Measurements from ENCODE around the gene IL1RAP.
"Not testable (repeated sequence)": the region's sequence is repeated elsewhere in the genome, so short reads cannot be mapped to it uniquely, and the experiment has no call there.

The IL1RAP gene

GRCh38 chr3:190513409-190514370 lies at the start of gene IL1RAP:
IL1RAP (plus strand) TSS chr3:190514085; CDS start chr3:190564290, 50,205 bp downstream.
- H4K20me1 ChIP-seq, result peaks cover 0 to 40% (median 5%) of the 10 kb centered on the region in 11 experiments; a peak in 7 of 22 replicates
- peaks cover 0 to 8% (median 0%) of the 10 kb centered on the region in 11 experiments; a peak in 7 of 22 replicates for H3K36me3 ChIP-seq
- H3K4me1 ChIP-seq, result peaks cover 8 to 50% (median 39%) of the 10 kb centered on the region in 10 experiments; a peak in 18 of 20 replicates
- H3K4me3 ChIP-seq, result peak within 1 kb of the TSS; percentile 78 to 96 (median 91)
- peak; percentile 11 to 94 (median 89); a peak in 18 of 22 replicates for TF ChIP-seq Cebpa-rat (IDR thresholded peaks at IDR 0.05)
- no peaks in the 10 kb centered on the region for H3K27me3 ChIP-seq
- H3K4me2 ChIP-seq, result peak within 1 kb of the TSS; percentile 81 to 98 (median 95)
- H3K27ac ChIP-seq, result peak within 1 kb of the TSS; percentile 15 to 85 (median 76); a peak in 21 of 22 replicates
- peak within 1 kb of the TSS; percentile 83 to 87 (median 85) for H3K9ac ChIP-seq
- H3K9me3 ChIP-seq (replicated peaks in 1 of 11), result peaks cover 0 to 7% (median 2%) of the 10 kb centered on the region in 11 experiments; a peak in 7 of 22 replicates

- TF ChIP-seq Cebpa-rat (IDR thresholded peaks at IDR 0.05), result no peak
- H3K27ac ChIP-seq, result no peak overlapping the region
- no peak overlapping the region for H3K9ac ChIP-seq
- no peak overlapping the region for H3K4me3 ChIP-seq
- H3K9me3 ChIP-seq (replicated peaks in 1 of 11), result peaks cover 0 to 20% (median 12%) of the 10 kb centered on the region in 11 experiments; a peak in 15 of 22 replicates
- peaks cover 0 to 6% (median 0%) of the 10 kb centered on the region in 10 experiments; a peak in 3 of 20 replicates for H3K4me1 ChIP-seq
- H3K27me3 ChIP-seq, result no peaks in the 10 kb centered on the region
- no peaks in the 10 kb centered on the region for H4K20me1 ChIP-seq
- H3K36me3 ChIP-seq, result no peaks in the 10 kb centered on the region
- H3K4me2 ChIP-seq, result no peak overlapping the region
These were observed 46.0 kb upstream of the IL1RAP start for GRCh38 chr3:190467922-190468321.

GRCh38 chr3:190473261-190473660 lies 40.6 kb upstream of the IL1RAP start:
- H3K9ac ChIP-seq, H4K20me1 ChIP-seq, H3K4me3 ChIP-seq, H3K27ac ChIP-seq, H3K4me1 ChIP-seq, H3K4me2 ChIP-seq, H3K36me3 ChIP-seq, H3K27me3 ChIP-seq: not testable (repeated sequence)
- peaks cover 0 to 20% (median 13%) of the 10 kb centered on the region in 11 experiments; a peak in 16 of 22 replicates for H3K9me3 ChIP-seq (replicated peaks in 1 of 11)

GRCh38 chr3:190481779-190482178 lies 32.1 kb upstream of the IL1RAP start:
- no peaks in the 10 kb centered on the region for H3K27me3 ChIP-seq
- H4K20me1 ChIP-seq, result no peaks in the 10 kb centered on the region
- TF ChIP-seq Cebpa-rat (IDR thresholded peaks at IDR 0.05), result no peak
- H3K4me1 ChIP-seq, result peaks cover 0 to 13% (median 9%) of the 10 kb centered on the region in 10 experiments; a peak in 13 of 20 replicates
- H3K4me2 ChIP-seq, result no peak overlapping the region
- H3K36me3 ChIP-seq, result no peaks in the 10 kb centered on the region
- no peak overlapping the region for H3K27ac ChIP-seq
- H3K4me3 ChIP-seq, result no peak overlapping the region
- H3K9me3 ChIP-seq (replicated peaks in 1 of 11), result no peaks in the 10 kb centered on the region
- no peak overlapping the region for H3K9ac ChIP-seq

- H4K20me1 ChIP-seq, result no peaks in the 10 kb centered on the region
- H3K36me3 ChIP-seq, result no peaks in the 10 kb centered on the region
- no peaks in the 10 kb centered on the region for H3K9me3 ChIP-seq (replicated peaks in 1 of 11)
- H3K27me3 ChIP-seq, result no peaks in the 10 kb centered on the region
- no peak for TF ChIP-seq Cebpa-rat (IDR thresholded peaks at IDR 0.05)
- peak overlapping the region in 1 of 11 experiments; percentile 47; a peak in 2 of 22 replicates for H3K27ac ChIP-seq
- no peak overlapping the region for H3K4me3 ChIP-seq
- H3K9ac ChIP-seq, result no peak overlapping the region
- peaks cover 0 to 20% (median 13%) of the 10 kb centered on the region in 10 experiments; a peak in 14 of 20 replicates for H3K4me1 ChIP-seq
- H3K4me2 ChIP-seq, result peak overlapping the region in 8 of 11 experiments; percentile 18 to 72 (median 46); a peak in 15 of 22 replicates
These were observed 27.9 kb upstream of the IL1RAP start for GRCh38 chr3:190485830-190486532.

GRCh38 chr3:190486533-190486864 lies 27.4 kb upstream of the IL1RAP start:
- H3K27me3 ChIP-seq, result no peaks in the 10 kb centered on the region

GRCh38 chr3:190486908-190487607 lies 26.8 kb upstream of the IL1RAP start:
- peak in 1 of 11 experiments; percentile 34; a peak in 1 of 22 replicates for TF ChIP-seq Cebpa-rat (IDR thresholded peaks at IDR 0.05)
- H3K9ac ChIP-seq, result no peak overlapping the region
- no peaks in the 10 kb centered on the region for H3K36me3 ChIP-seq
- H3K4me3 ChIP-seq, result no peak overlapping the region
- H3K4me1 ChIP-seq, result peaks cover 0 to 20% (median 13%) of the 10 kb centered on the region in 10 experiments; a peak in 14 of 20 replicates
- no peaks in the 10 kb centered on the region for H3K27me3 ChIP-seq
- H3K9me3 ChIP-seq (replicated peaks in 1 of 11), result no peaks in the 10 kb centered on the region
- peak overlapping the region in 7 of 11 experiments; percentile 33 to 72 (median 47); a peak in 13 of 22 replicates for H3K4me2 ChIP-seq
- no peaks in the 10 kb centered on the region for H4K20me1 ChIP-seq
- 0 out of 22 replicates have a peak overlapping the region, but pooled peaks of 1 of the 11 experiments have one; percentile 45 for H3K27ac ChIP-seq

More at GRCh38 chr3:190486533-190486864, 27.4 kb upstream of the IL1RAP start:
- no peak overlapping the region for H3K4me3 ChIP-seq
- peak overlapping the region in 1 of 11 experiments; percentile 45; a peak in 1 of 22 replicates for H3K27ac ChIP-seq
- no peak overlapping the region for H3K9ac ChIP-seq
- no peaks in the 10 kb centered on the region for H3K36me3 ChIP-seq
- no peaks in the 10 kb centered on the region for H4K20me1 ChIP-seq
- peak overlapping the region in 8 of 11 experiments; percentile 18 to 72 (median 46); a peak in 15 of 22 replicates for H3K4me2 ChIP-seq
- no peak for TF ChIP-seq Cebpa-rat (IDR thresholded peaks at IDR 0.05)
- no peaks in the 10 kb centered on the region for H3K9me3 ChIP-seq (replicated peaks in 1 of 11)
- H3K4me1 ChIP-seq, result peaks cover 0 to 20% (median 13%) of the 10 kb centered on the region in 10 experiments; a peak in 14 of 20 replicates

GRCh38 chr3:190491533-190492054 lies 22.3 kb upstream of the IL1RAP start:
- no peaks in the 10 kb centered on the region for H4K20me1 ChIP-seq
- no peak overlapping the region for H3K27ac ChIP-seq
- no peaks in the 10 kb centered on the region for H3K36me3 ChIP-seq
- no peak overlapping the region for H3K4me3 ChIP-seq
- no peak overlapping the region for H3K4me2 ChIP-seq
- peaks cover 6 to 26% (median 19%) of the 10 kb centered on the region in 10 experiments; a peak in 19 of 20 replicates for H3K4me1 ChIP-seq
- TF ChIP-seq Cebpa-rat (IDR thresholded peaks at IDR 0.05), result no peak
- H3K9ac ChIP-seq, result no peak overlapping the region
- no peaks in the 10 kb centered on the region for H3K9me3 ChIP-seq (replicated peaks in 1 of 11)
- H3K27me3 ChIP-seq, result no peaks in the 10 kb centered on the region
